H1 (cell line): ENCODE data around the gene IFIT5. TPM values are rescaled to one million over a fixed set of nuclear protein-coding genes. Genes with fewer than 3 reads are reported as not detected.

Experiments used
- CTCF ChIA-PET: fragments of 300-600 bp; sonication (Branson Sonifier 250); formaldehyde crosslinking; loops from one replicate; lab custom pipeline; 2021; ENCODE audit not compliant: partially characterized antibody; lab: Charles Lee
- POLR2A ChIA-PET: fragments of 300-600 bp; sonication (Branson Sonifier 250); formaldehyde crosslinking; loops from one replicate; lab custom pipeline; 2021; ENCODE audit warnings: inconsistent platforms; ENCODE audit not compliant: partially characterized antibody; lab: Charles Lee
- DNase-seq, 2 experiments: peaks; one replicate each; pipeline versions ENCODE4 v3.0.0 to v3.0.0-alpha.2; 2010 to 2022; ENCODE audit warnings: low spot score in 2 of 2, low read depth in 1 of 2, mixed read lengths in 1 of 2
- FAIRE-seq: peaks from 2 replicates; lab custom pipeline; 2011; peaks lifted over from hg19 to GRCh38; lab: Jason Lieb, UNC
- H2AFZ ChIP-seq: 2 replicates; pipeline ENCODE4 v1.8.1; 2012; ENCODE audit warnings: low read length, inconsistent platforms
- H2AK5ac ChIP-seq: 2 replicates; pipeline ENCODE4 v1.6.1; 2013; ENCODE audit warnings: low read depth, low read length
- H2BK120ac ChIP-seq: replicated peaks from 2 replicates; pipeline ENCODE3; 2013; ENCODE audit warnings: low read depth, low read length, inconsistent platforms
- H2BK12ac ChIP-seq: 2 replicates; pipeline ENCODE4 v1.6.1; 2013; ENCODE audit warnings: low read depth, low read length
- H2BK15ac ChIP-seq: 2 replicates; pipeline ENCODE4 v1.6.1; 2013; ENCODE audit warnings: low read length
- H2BK20ac ChIP-seq: 2 replicates; pipeline ENCODE4 v1.6.1; 2013; ENCODE audit warnings: low read length
- H2BK5ac ChIP-seq: 2 replicates; pipeline ENCODE4 v1.6.1; 2013; ENCODE audit warnings: low read depth, low read length
- H3K14ac ChIP-seq: 2 replicates; pipeline ENCODE4 v1.6.1; 2013; ENCODE audit warnings: inconsistent platforms; ENCODE audit not compliant: insufficient read length
- H3K18ac ChIP-seq: 2 replicates; pipeline ENCODE4 v1.6.1; 2013; ENCODE audit warnings: low read length; ENCODE audit errors: extremely low read depth
- H3K23ac ChIP-seq: 2 replicates; pipeline ENCODE4 v1.6.1; 2013; ENCODE audit warnings: inconsistent platforms; ENCODE audit not compliant: insufficient read length
- H3K23me2 ChIP-seq: 2 replicates; pipeline ENCODE4 v1.6.1; 2013; ENCODE audit warnings: low read depth, low read length
- H3K27ac ChIP-seq: 2 replicates; pipeline ENCODE4 v1.6.1; 2011; ENCODE audit warnings: low read depth, low read length, inconsistent platforms
- H3K27me3 ChIP-seq, 4 experiments: replicated peaks in 1 of 4; 1 replicate in 1 of 4; 2 replicates in 3 of 4; pipeline versions ENCODE4 v1.6.1 to v1.8.1; 2011 to 2013; ENCODE audit warnings: low read length in 3 of 4, mild to moderate bottlenecking in 3 of 4, inconsistent platforms in 2 of 4, mixed read lengths in 2 of 4, moderate library complexity in 1 of 4; ENCODE audit not compliant: control insufficient read depth in 3 of 4, insufficient read depth in 3 of 4; ENCODE audit errors: extremely low read depth in 1 of 4
- H3K36me3 ChIP-seq, 4 experiments: 2 replicates each; pipeline versions ENCODE4 v1.6.1 to v1.8.1; 2011 to 2013; ENCODE audit warnings: mild to moderate bottlenecking in 4 of 4, low read length in 3 of 4, moderate library complexity in 2 of 4, control low read depth in 1 of 4, inconsistent platforms in 1 of 4; ENCODE audit not compliant: insufficient read depth in 4 of 4, control insufficient read depth in 2 of 4
- H3K4ac ChIP-seq: replicated peaks from 2 replicates; pipeline ENCODE3; 2013; ENCODE audit warnings: low read length, low read depth, mixed read lengths, inconsistent platforms; ENCODE audit not compliant: insufficient read length
- H3K4me1 ChIP-seq, 4 experiments: replicated peaks in 1 of 4; 1 replicate in 1 of 4; 2 replicates in 3 of 4; pipeline versions ENCODE4 v1.6.1 to v1.8.1; 2011 to 2013; ENCODE audit warnings: low read length in 3 of 4, inconsistent platforms in 2 of 4, mixed read lengths in 1 of 4; ENCODE audit not compliant: insufficient read depth in 4 of 4, control insufficient read depth in 3 of 4
- H3K4me2 ChIP-seq, 2 experiments: 2 replicates each; pipeline versions ENCODE4 v1.6.1 to v1.8.1; 2011 to 2013; ENCODE audit warnings: low read depth in 2 of 2, low read length in 2 of 2, control low read depth in 1 of 2, inconsistent platforms in 1 of 2, mild to moderate bottlenecking in 1 of 2; ENCODE audit not compliant: insufficient read depth in 1 of 2
- H3K4me3 ChIP-seq, 4 experiments: fragments of 200-600, 300-600 bp in 1 of 4; sonication (generic), shearing (Covaris generic), sonication (Bioruptor Twin) in 1 of 4; 2 replicates each; pipeline versions ENCODE4 v1.5.1 to v1.8.1; 2011 to 2016; ENCODE audit warnings: low read length in 4 of 4, low read depth in 3 of 4, control low read depth in 2 of 4, inconsistent platforms in 2 of 4, mild to moderate bottlenecking in 2 of 4, mixed read lengths in 1 of 4, moderate library complexity in 1 of 4; ENCODE audit not compliant: insufficient read depth in 2 of 4; ENCODE audit errors: extremely low read depth in 1 of 4
- H3K56ac ChIP-seq: replicated peaks from 2 replicates; pipeline ENCODE3; 2013; ENCODE audit warnings: low read depth, mild to moderate bottlenecking, mixed read lengths, low read length, inconsistent platforms; ENCODE audit not compliant: insufficient read length
- H3K79me1 ChIP-seq: 2 replicates; pipeline ENCODE4 v1.6.1; 2013; ENCODE audit warnings: low read depth, low read length, control low read depth
- H3K79me2 ChIP-seq, 2 experiments: 2 replicates each; pipeline versions ENCODE4 v1.6.1 to v1.8.1; 2012 to 2013; ENCODE audit warnings: low read length in 2 of 2, mild to moderate bottlenecking in 2 of 2, inconsistent platforms in 1 of 2; ENCODE audit not compliant: insufficient read depth in 2 of 2, control insufficient read depth in 1 of 2
- H3K9ac ChIP-seq, 4 experiments: replicated peaks in 1 of 4; 1 replicate in 1 of 4; 2 replicates in 3 of 4; pipeline versions ENCODE4 v1.6.1 to v1.8.1; 2011 to 2013; ENCODE audit warnings: low read depth in 3 of 4, low read length in 3 of 4, control low read depth in 2 of 4, mild to moderate bottlenecking in 2 of 4, moderate library complexity in 2 of 4, inconsistent platforms in 1 of 4; ENCODE audit errors: extremely low read depth in 1 of 4
- H3K9me3 ChIP-seq, 2 experiments: 2 replicates each; pipeline versions ENCODE4 v1.6.1 to v1.8.1; 2012 to 2013; ENCODE audit warnings: mild to moderate bottlenecking in 2 of 2, moderate library complexity in 2 of 2, control low read depth in 1 of 2, inconsistent platforms in 1 of 2, low read depth in 1 of 2, low read length in 1 of 2, mixed read lengths in 1 of 2; ENCODE audit not compliant: insufficient read depth in 2 of 2
- H4K20me1 ChIP-seq, 2 experiments: replicated peaks in 1 of 2; 2 replicates each; pipeline versions ENCODE3 to v1.8.1; 2011 to 2013; ENCODE audit warnings: inconsistent platforms in 2 of 2, low read length in 2 of 2, mild to moderate bottlenecking in 1 of 2; ENCODE audit not compliant: insufficient read depth in 2 of 2, control insufficient read depth in 1 of 2
- H4K5ac ChIP-seq: 2 replicates; pipeline ENCODE4 v1.6.1; 2013; ENCODE audit warnings: low read length, low read depth, mixed read lengths, inconsistent platforms; ENCODE audit not compliant: insufficient read length
- H4K8ac ChIP-seq: 2 replicates; pipeline ENCODE4 v1.8.0; 2013; ENCODE audit warnings: mild to moderate bottlenecking, moderate library complexity, low read length, inconsistent platforms; ENCODE audit not compliant: insufficient read depth; ENCODE audit errors: extremely low read depth
- H4K91ac ChIP-seq: replicated peaks from 2 replicates; pipeline ENCODE3; 2013; ENCODE audit warnings: low read length, mixed read lengths, inconsistent platforms; ENCODE audit not compliant: insufficient read length
- ASH2L ChIP-seq: fragments of 200-600, 300-600 bp; sonication (generic); IDR thresholded peaks from one replicate; pipeline ENCODE4 v1.7.1; 2017; ENCODE audit warnings: low read length
- EP300 ChIP-seq, 2 experiments: IDR thresholded peaks; 1 replicate in 1 of 2; 2 replicates in 1 of 2; pipeline ENCODE4 v1.6.1; 2011 to 2012; ENCODE audit warnings: low read depth in 2 of 2, low read length in 2 of 2, mild to moderate bottlenecking in 2 of 2, borderline replicate concordance in 1 of 2, inconsistent platforms in 1 of 2, moderate library complexity in 1 of 2
- GABPA ChIP-seq: IDR thresholded peaks from 2 replicates; pipeline ENCODE4 v1.6.1; 2011; ENCODE audit warnings: mild to moderate bottlenecking, low read length, moderate library complexity, borderline replicate concordance; ENCODE audit not compliant: insufficient read depth
- KDM1A ChIP-seq: fragments of 200-600, 300-600 bp; sonication (generic); IDR thresholded peaks from 2 replicates; pipeline ENCODE4 v1.7.1; 2016; ENCODE audit warnings: mild to moderate bottlenecking, low read length, borderline replicate concordance
- KDM5A ChIP-seq: fragments of 200-600 bp; IDR thresholded peaks from 2 replicates; pipeline ENCODE4 v1.7.1; 2012; ENCODE audit warnings: mild to moderate bottlenecking, low read length, inconsistent platforms, mixed read lengths
- POU5F1 ChIP-seq: IDR thresholded peaks from 2 replicates; pipeline ENCODE4 v1.6.1; 2011; ENCODE audit warnings: low read depth, mild to moderate bottlenecking, low read length, moderate library complexity
- SIN3A ChIP-seq, 2 experiments: IDR thresholded peaks in 1 of 2; conservative IDR thresholded peaks in 1 of 2; 2 replicates each; pipeline ENCODE4 v1.6.1; 2011 to 2012; ENCODE audit warnings: low read length in 2 of 2, improper control_type of control experiment in 1 of 2, low read depth in 1 of 2, mild to moderate bottlenecking in 1 of 2
- SIRT6 ChIP-seq: IDR thresholded peaks from one replicate; pipeline ENCODE4 v1.7.1; 2012; ENCODE audit warnings: low read length, inconsistent platforms
- SP1 ChIP-seq: IDR thresholded peaks from 2 replicates; pipeline ENCODE4 v1.6.1; 2011; ENCODE audit warnings: low read depth, low read length
- SP2 ChIP-seq: IDR thresholded peaks from 2 replicates; pipeline ENCODE4 v1.6.1; 2012; ENCODE audit warnings: mild to moderate bottlenecking, low read length, inconsistent platforms
- TCF12 ChIP-seq: IDR thresholded peaks from 2 replicates; pipeline ENCODE4 v1.6.1; 2011; ENCODE audit warnings: low read depth, mild to moderate bottlenecking, low read length
- WGBS, 2 experiments: shearing (Covaris generic) in 1 of 2; methylation state at CpG; one replicate each; pipeline versions ENCODE4 v1.1.6 to v1.1.7; 2013 to 2015; ENCODE audit warnings: low lambda C conversion rate in 2 of 2, mixed read lengths in 2 of 2, inconsistent platforms in 1 of 2, low coverage in 1 of 2, missing lambda C conversion rate in 1 of 2; ENCODE audit not compliant: insufficient replicate concordance in 2 of 2, insufficient coverage in 1 of 2, insufficient read length in 1 of 2; ENCODE audit errors: extremely low coverage in 1 of 2, missing lambda C conversion rate in 1 of 2; 5-methylcytosine and 5-hydroxymethylcytosine counted together
- polyA plus RNA-seq, 7 experiments: library from polyadenylated mRNA; depleted of rRNA in 3 of 7; stranded (reverse) in 5 of 7; unstranded in 2 of 7; fragments of >200 nt in 5 of 7; fragments of 200-250 nt in 2 of 7; gene quantifications; 1 replicate in 5 of 7; 2 replicates in 1 of 7; 4 replicates in 1 of 7; pipeline versions ENCODE4 v1.2.1 to v1.2.3, GENCODE V29; 2011 to 2013; ENCODE audit warnings: missing spikeins in 2 of 7, mixed read lengths in 2 of 7
- total RNA-seq: library from RNA; stranded (reverse); fragmentation: NEBNext Ultra II Directional; extraction: Animal tissue kit (Norgen Biotek cat#: 25700); gene quantifications from 2 replicates; pipeline ENCODE4 v1.2.1, GENCODE V29; 2021
- TF ChIP-seq, protein P1 (sequence below): IDR thresholded peaks from 2 replicates; pipeline ENCODE4 v1.6.1; 2011; ENCODE audit warnings: low read depth, mild to moderate bottlenecking, low read length; ENCODE audit not compliant: insufficient read depth
- TF ChIP-seq, protein P2 (sequence below): IDR thresholded peaks from 2 replicates; pipeline ENCODE4 v1.6.1; 2012; ENCODE audit warnings: inconsistent platforms

Gene IFIT5
- total and polyA plus RNA-seq, 2 of the 8 experiments (the other 6 are each of a cell fraction or from before 2014, with no cell fraction given), result 0.94 to 2.6 TPM

DNA sequence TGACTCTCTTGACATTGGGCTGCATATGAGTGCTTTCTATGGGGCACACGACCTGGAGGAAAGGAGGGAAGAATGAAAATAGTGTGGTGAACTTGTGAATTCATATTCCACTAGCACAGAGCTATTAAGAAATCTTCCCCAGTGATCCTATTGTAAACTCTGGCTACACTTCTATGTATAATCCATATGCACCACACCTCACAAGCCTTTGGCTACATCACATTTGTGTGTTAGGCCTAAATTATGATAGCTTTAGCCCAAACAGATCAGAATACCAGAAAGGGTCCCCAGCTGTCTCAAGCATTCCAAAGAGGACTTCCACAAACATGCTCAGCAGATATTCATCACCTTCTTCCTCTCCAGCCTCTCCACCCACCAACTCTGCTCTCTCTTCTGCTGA is 46.2 kb upstream of the IFIT5 start:
- CTCF ChIA-PET, result interaction anchor here (1.2 to 5.4 kb wide), 19 partner anchors 10 to 197 kb away, joined by 3 to 64 read pairs (median 21); partner anchors contain the start of genes IFIT1, IFIT1B, IFIT2 and LIPA
- H2AK5ac ChIP-seq, result 0 out of 2 replicates have a peak overlapping the region, but pooled peaks have one; percentile 4
- no peaks in the 10 kb centered on the region for H3K27me3 ChIP-seq
- H4K5ac ChIP-seq, result no peak overlapping the region
- no peak overlapping the region for H3K27ac ChIP-seq
- no peak overlapping the region for H4K8ac ChIP-seq
- H3K79me2 ChIP-seq, result no peaks in the 10 kb centered on the region
- no peak overlapping the region for H2BK12ac ChIP-seq
- H2BK120ac ChIP-seq, result no peak overlapping the region
- 71% methylated on average over 1 of the region's 1 CpG; no CpG with 5 or more reads in 1 of the 2 experiments for WGBS, 2 experiments
- peaks cover 0 to 6% (median 0%) of the 10 kb centered on the region in 4 experiments; a peak in 1 of 7 replicates for H3K4me1 ChIP-seq
- H3K56ac ChIP-seq, result no peak overlapping the region
- H2BK20ac ChIP-seq, result 0 out of 2 replicates have a peak overlapping the region, but pooled peaks have one; percentile 6
- H2BK15ac ChIP-seq, result no peak overlapping the region
- no peaks in the 10 kb centered on the region; the same call in 1 of the 2 replicates for H3K23me2 ChIP-seq
- POLR2A ChIA-PET, result interaction anchor here (1.4 kb wide), 1 partner anchor 37 kb away, joined by 4 read pairs; no protein-coding TSS in a partner anchor
- no peaks in the 10 kb centered on the region for H3K36me3 ChIP-seq
- H3K18ac ChIP-seq, result no peak overlapping the region
- no peak overlapping the region for H3K4ac ChIP-seq
- no peak overlapping the region for H3K14ac ChIP-seq
- TF ChIP-seq TCF12, result no peak
- no peak for TF ChIP-seq ASH2L
- TF ChIP-seq, protein P1, sequence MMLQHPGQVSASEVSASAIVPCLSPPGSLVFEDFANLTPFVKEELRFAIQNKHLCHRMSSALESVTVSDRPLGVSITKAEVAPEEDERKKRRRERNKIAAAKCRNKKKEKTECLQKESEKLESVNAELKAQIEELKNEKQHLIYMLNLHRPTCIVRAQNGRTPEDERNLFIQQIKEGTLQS, result no peak
- TF ChIP-seq SIRT6, result no peak
- TF ChIP-seq SP1, result no peak
- TF ChIP-seq EP300 (IDR thresholded peaks at IDR 0.05; ENCODE audit: borderline replicate concordance in 1 of 2, low read depth in 2 of 2, low read length in 2 of 2), result no peak
- no peak for TF ChIP-seq SP2
- no peak for TF ChIP-seq KDM1A
- TF ChIP-seq, protein P2, sequence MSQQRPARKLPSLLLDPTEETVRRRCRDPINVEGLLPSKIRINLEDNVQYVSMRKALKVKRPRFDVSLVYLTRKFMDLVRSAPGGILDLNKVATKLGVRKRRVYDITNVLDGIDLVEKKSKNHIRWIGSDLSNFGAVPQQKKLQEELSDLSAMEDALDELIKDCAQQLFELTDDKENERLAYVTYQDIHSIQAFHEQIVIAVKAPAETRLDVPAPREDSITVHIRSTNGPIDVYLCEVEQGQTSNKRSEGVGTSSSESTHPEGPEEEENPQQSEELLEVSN, result no peak
- no peak for TF ChIP-seq GABPA
- TF ChIP-seq POU5F1, result no peak
- no peak for TF ChIP-seq SIN3A (conservative IDR thresholded peaks at IDR 0.05 in 1 of 2, IDR thresholded peaks at IDR 0.05 in 1 of 2; ENCODE audit: low read depth in 1 of 2, low read length in 2 of 2)
- no peak for TF ChIP-seq KDM5A
- FAIRE-seq, result no peak
- no peak overlapping the region for H3K9ac ChIP-seq
- no peak overlapping the region for H4K91ac ChIP-seq
- H3K23ac ChIP-seq, result no peak overlapping the region
- H4K20me1 ChIP-seq, result no peaks in the 10 kb centered on the region
- H3K79me1 ChIP-seq, result no peaks in the 10 kb centered on the region
- no peak overlapping the region for H2AFZ ChIP-seq
- DNase-seq, result no peak
- no peak overlapping the region for H3K4me2 ChIP-seq
- H2BK5ac ChIP-seq, result no peak overlapping the region
- H3K9me3 ChIP-seq, result no peaks in the 10 kb centered on the region
- no peak overlapping the region for H3K4me3 ChIP-seq
